CD14-positive monocyte (primary cell): ENCODE measurements around the gene SLC16A13. TPM values are rescaled to one million over a fixed set of nuclear protein-coding genes. Genes with fewer than 3 reads are reported as not detected.

Experiments
- DNase-seq, 3 donors: peaks; one replicate each; pipeline ENCODE4 v3.0.0-alpha.2; 2011 to 2022
- H2AFZ ChIP-seq: 2 replicates; pipeline ENCODE4 v1.6.0; 2012; ENCODE audit warnings: mild to moderate bottlenecking, low read depth, low read length, inconsistent platforms; ENCODE audit not compliant: insufficient read depth, poor library complexity, severe bottlenecking
- H3K27ac ChIP-seq, 2 donors: 1 replicate in 1 of 2; 2 replicates in 1 of 2; pipeline ENCODE4 v1.5.1; 2012 to 2013; ENCODE audit warnings: low read length in 2 of 2, control low read depth in 1 of 2, inconsistent platforms in 1 of 2, low read depth in 1 of 2, mild to moderate bottlenecking in 1 of 2
- H3K27me3 ChIP-seq, 2 donors: one replicate each; pipeline versions ENCODE4 v1.6.0 to v1.6.1; 2011 to 2013; ENCODE audit warnings: low read length in 2 of 2; ENCODE audit not compliant: control insufficient read depth in 2 of 2, insufficient read depth in 2 of 2
- H3K36me3 ChIP-seq, 2 donors: replicated peaks in 1 of 2; 1 replicate in 1 of 2; 2 replicates in 1 of 2; pipeline versions ENCODE4 v1.5.1 to v1.6.1; 2012 to 2013; ENCODE audit warnings: low read length in 2 of 2, control low read depth in 1 of 2, inconsistent platforms in 1 of 2, mild to moderate bottlenecking in 1 of 2; ENCODE audit not compliant: insufficient read depth in 2 of 2, control insufficient read depth in 1 of 2
- H3K4me1 ChIP-seq, 2 donors: 1 replicate in 1 of 2; 2 replicates in 1 of 2; pipeline versions ENCODE4 v1.5.1 to v1.6.1; 2012 to 2013; ENCODE audit warnings: low read length in 2 of 2, control low read depth in 1 of 2, inconsistent platforms in 1 of 2, mild to moderate bottlenecking in 1 of 2, moderate library complexity in 1 of 2; ENCODE audit not compliant: insufficient read depth in 2 of 2, control insufficient read depth in 1 of 2
- H3K4me2 ChIP-seq: replicated peaks from 2 replicates; pipeline ENCODE3; 2012; ENCODE audit warnings: low read length, moderate library complexity, mild to moderate bottlenecking; ENCODE audit not compliant: poor library complexity, severe bottlenecking; ENCODE audit errors: extremely low read depth
- H3K4me3 ChIP-seq, 3 experiments: fragments of 200-600 bp in 1 of 3; sonication (generic) in 1 of 3; replicated peaks in 1 of 3; 1 replicate in 2 of 3; 2 replicates in 1 of 3; pipeline ENCODE4 v1.5.1; 2011 to 2013; ENCODE audit warnings: low read length in 3 of 3, mild to moderate bottlenecking in 3 of 3, control low read depth in 2 of 3, low read depth in 2 of 3, inconsistent platforms in 1 of 3, moderate library complexity in 1 of 3
- H3K79me2 ChIP-seq: 2 replicates; pipeline ENCODE4 v1.6.0; 2012; ENCODE audit warnings: mild to moderate bottlenecking, control low read depth, inconsistent platforms, low read length, moderate library complexity; ENCODE audit not compliant: insufficient read depth
- H3K9ac ChIP-seq: 2 replicates; pipeline ENCODE4 v1.6.0; 2017; ENCODE audit warnings: low read length, mild to moderate bottlenecking; ENCODE audit not compliant: insufficient read depth, poor library complexity, severe bottlenecking
- H3K9me3 ChIP-seq, 2 donors: replicated peaks in 1 of 2; 1 replicate in 1 of 2; 2 replicates in 1 of 2; pipeline versions ENCODE4 v1.5.1 to v1.6.1; 2012 to 2013; ENCODE audit warnings: low read length in 2 of 2, control low read depth in 1 of 2; ENCODE audit not compliant: control insufficient read depth in 1 of 2, insufficient read depth in 1 of 2
- H4K20me1 ChIP-seq: 2 replicates; pipeline ENCODE4 v1.6.0; 2012; ENCODE audit warnings: mild to moderate bottlenecking, low read length, control low read depth, moderate library complexity; ENCODE audit not compliant: insufficient read depth
- H3K27ac Mint-ChIP-seq, 7 donors: one replicate each; pipeline ENCODE4 v1.8.0; 2020; ENCODE audit warnings: mild to moderate bottlenecking in 7 of 7, mixed read lengths in 7 of 7, moderate library complexity in 6 of 7, inconsistent platforms in 2 of 7
- H3K27me3 Mint-ChIP-seq, 3 donors: one replicate each; pipeline ENCODE4 v1.8.0; 2021 to 2022; ENCODE audit warnings: low read depth in 3 of 3, mild to moderate bottlenecking in 3 of 3, mixed read lengths in 3 of 3, moderate library complexity in 3 of 3, inconsistent platforms in 1 of 3
- H3K36me3 Mint-ChIP-seq, 2 donors: one replicate each; pipeline ENCODE4 v1.8.0; 2020; ENCODE audit warnings: mixed read lengths in 2 of 2, inconsistent platforms in 1 of 2, mild to moderate bottlenecking in 1 of 2
- H3K4me1 Mint-ChIP-seq: one replicate; pipeline ENCODE4 v1.8.0; 2020; ENCODE audit warnings: mild to moderate bottlenecking, mixed read lengths
- H3K4me3 Mint-ChIP-seq, 2 donors: one replicate each; pipeline ENCODE4 v1.8.0; 2020; ENCODE audit warnings: mild to moderate bottlenecking in 2 of 2, mixed read lengths in 2 of 2, moderate library complexity in 1 of 2
- H3K9me3 Mint-ChIP-seq, 7 donors: one replicate each; pipeline ENCODE4 v1.8.0; 2020 to 2022; ENCODE audit warnings: mixed read lengths in 7 of 7, mild to moderate bottlenecking in 6 of 7, moderate library complexity in 6 of 7, inconsistent platforms in 2 of 7
- WGBS: methylation state at CpG from one replicate; pipeline ENCODE4 v1.1.5; 2013; ENCODE audit warnings: missing lambda C conversion rate; ENCODE audit not compliant: insufficient coverage; 5-methylcytosine and 5-hydroxymethylcytosine counted together
- intact Hi-C, 2 donors: fragments of 100-400 bp; cut with micrococcal nuclease; formaldehyde crosslinking; loops; one replicate each; pipeline versions ENCODE4 v1.15.0 to v1.15.1; 2023
- polyA plus RNA-seq, 3 donors: library from polyadenylated mRNA; depleted of rRNA in 1 of 3; unstranded in 2 of 3; stranded (reverse) in 1 of 3; fragments of 300-500 nt in 2 of 3; fragments of >200 nt in 1 of 3; fragmentation: Illumina TruSeq in 2 of 3; gene quantifications; 1 replicate in 2 of 3; 2 replicates in 1 of 3; pipeline ENCODE4 v1.2.3, GENCODE V29; 2012 to 2021
- TF ChIP-seq, protein P1 (sequence below): fragments of 200-600 bp; IDR thresholded peaks from one replicate; pipeline ENCODE4 v1.8.0; 2022; ENCODE audit warnings: antibody characterized with exemption, mild to moderate bottlenecking

The SLC16A13 gene
- polyA plus RNA-seq, 3 donors = 0.93 to 3.1 (median 2.2) TPM

DNA sequence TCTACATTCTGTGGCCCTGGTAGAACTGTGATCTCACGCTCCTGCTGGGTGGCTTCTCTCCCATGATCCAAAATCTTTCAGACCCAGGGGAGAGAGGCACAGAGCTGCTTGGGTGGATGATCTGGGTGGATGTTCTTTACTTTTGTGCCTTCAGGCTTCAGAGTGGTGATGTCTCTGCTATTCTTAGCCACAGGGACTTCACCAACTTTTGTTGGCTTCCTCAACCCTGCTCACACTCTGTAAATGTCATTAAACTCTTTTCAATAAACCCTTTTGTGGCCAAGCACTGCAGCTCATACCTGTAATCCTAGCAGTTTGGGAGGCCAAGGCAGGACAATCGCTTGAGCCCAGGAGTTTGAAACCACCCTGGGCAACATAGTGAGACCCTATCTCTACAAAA is 36.6 kb downstream of the SLC16A13 start:
- TF ChIP-seq, protein P1, sequence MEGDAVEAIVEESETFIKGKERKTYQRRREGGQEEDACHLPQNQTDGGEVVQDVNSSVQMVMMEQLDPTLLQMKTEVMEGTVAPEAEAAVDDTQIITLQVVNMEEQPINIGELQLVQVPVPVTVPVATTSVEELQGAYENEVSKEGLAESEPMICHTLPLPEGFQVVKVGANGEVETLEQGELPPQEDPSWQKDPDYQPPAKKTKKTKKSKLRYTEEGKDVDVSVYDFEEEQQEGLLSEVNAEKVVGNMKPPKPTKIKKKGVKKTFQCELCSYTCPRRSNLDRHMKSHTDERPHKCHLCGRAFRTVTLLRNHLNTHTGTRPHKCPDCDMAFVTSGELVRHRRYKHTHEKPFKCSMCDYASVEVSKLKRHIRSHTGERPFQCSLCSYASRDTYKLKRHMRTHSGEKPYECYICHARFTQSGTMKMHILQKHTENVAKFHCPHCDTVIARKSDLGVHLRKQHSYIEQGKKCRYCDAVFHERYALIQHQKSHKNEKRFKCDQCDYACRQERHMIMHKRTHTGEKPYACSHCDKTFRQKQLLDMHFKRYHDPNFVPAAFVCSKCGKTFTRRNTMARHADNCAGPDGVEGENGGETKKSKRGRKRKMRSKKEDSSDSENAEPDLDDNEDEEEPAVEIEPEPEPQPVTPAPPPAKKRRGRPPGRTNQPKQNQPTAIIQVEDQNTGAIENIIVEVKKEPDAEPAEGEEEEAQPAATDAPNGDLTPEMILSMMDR = no peak
- peak overlapping the region in 1 of 7 donors; percentile 61 for H3K27ac Mint-ChIP-seq
- Histone ChIP-seq H3K9ac (no peak overlapping the region), H3K4me2 (no peak overlapping the region), H2AFZ (no peak overlapping the region), H3K36me3 (peaks cover 0 to 3% of the 10 kb centered on the region in 2 donors), H3K27ac (no peak overlapping the region), H3K4me3 (no peak overlapping the region), H3K4me1 (peaks cover 0 to 5% of the 10 kb centered on the region in 2 donors), H3K9me3 (peaks cover 11 to 16% of the 10 kb centered on the region in 2 donors), H3K27me3 (no peaks in the 10 kb centered on the region), H4K20me1 (no peaks in the 10 kb centered on the region), H3K79me2 (no peaks in the 10 kb centered on the region)
- peaks cover 5 to 9% (median 7%) of the 10 kb centered on the region in 3 donors for H3K27me3 Mint-ChIP-seq
- H3K4me3 Mint-ChIP-seq = no peak overlapping the region
- DNase-seq = no peak
- H3K9me3 Mint-ChIP-seq = peaks cover 11 to 21% (median 16%) of the 10 kb centered on the region in 7 donors
- intact Hi-C loops = loop anchor here in 1 of 2 donors (10.0 kb wide), 1 partner anchor 1532 kb away; no protein-coding TSS in a partner anchor
- H3K4me1 Mint-ChIP-seq = peaks cover 7% of the 10 kb centered on the region
- WGBS = no CpG with 5 or more reads among the region's 2 CpGs
- H3K36me3 Mint-ChIP-seq = peaks cover 26 to 42% of the 10 kb centered on the region in 2 donors

DNA sequence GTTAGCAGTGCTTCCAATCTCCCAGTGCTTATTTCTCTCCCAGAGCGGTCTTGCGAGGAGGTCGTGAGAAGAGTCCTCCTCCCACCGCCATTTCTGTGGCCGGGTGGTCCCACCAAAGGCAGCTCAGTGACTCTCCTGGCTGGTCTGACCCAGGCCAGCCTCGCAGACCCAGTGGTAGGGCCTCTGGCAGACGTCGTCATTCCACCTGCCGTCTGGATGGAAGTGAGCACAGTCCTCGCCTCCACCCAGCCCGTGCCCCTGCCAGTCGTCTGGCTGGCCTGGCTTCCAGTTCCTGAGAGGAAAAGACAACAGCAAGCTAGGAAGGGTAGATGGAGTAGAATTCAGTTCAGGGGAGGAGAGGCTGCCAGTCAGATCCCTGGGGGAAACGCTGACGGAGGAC is 39.1 kb downstream of the SLC16A13 start:
- no peak overlapping the region for H3K4me2 ChIP-seq
- H4K20me1 ChIP-seq = no peaks in the 10 kb centered on the region
- peaks cover 0 to 3% of the 10 kb centered on the region in 2 donors for H3K36me3 ChIP-seq
- no peak overlapping the region for H3K27ac Mint-ChIP-seq
- H3K4me1 Mint-ChIP-seq = peaks cover 30% of the 10 kb centered on the region
- peaks cover 5 to 9% (median 9%) of the 10 kb centered on the region in 3 donors for H3K27me3 Mint-ChIP-seq
- H3K27ac ChIP-seq = no peak overlapping the region
- DNase-seq = no peak
- H2AFZ ChIP-seq = no peak overlapping the region
- no peak overlapping the region for H3K4me3 Mint-ChIP-seq
- H3K36me3 Mint-ChIP-seq = peaks cover 31 to 34% of the 10 kb centered on the region in 2 donors
- TF ChIP-seq, protein P1 = no peak
- no peak overlapping the region for H3K9ac ChIP-seq
- WGBS = 100% methylated on average over 11 of the region's 14 CpGs
- intact Hi-C loops = loop anchor here in 1 of 2 donors (10.0 kb wide), 1 partner anchor 1530 kb away; no protein-coding TSS in a partner anchor
- peaks cover 0 to 4% (median 0%) of the 10 kb centered on the region in 7 donors for H3K9me3 Mint-ChIP-seq
- H3K9me3 ChIP-seq = no peaks in the 10 kb centered on the region
- peaks cover 15 to 27% of the 10 kb centered on the region in 2 donors for H3K4me1 ChIP-seq
- H3K27me3 ChIP-seq = no peaks in the 10 kb centered on the region
- H3K4me3 ChIP-seq = no peak overlapping the region
- no peaks in the 10 kb centered on the region for H3K79me2 ChIP-seq
